ENCODE measurements around the gene PTPRJ.

GRCh38 chr11:48106166-48106565, 125.8 kb downstream of the PTPRJ start:
- TF ChIP-seq CTCF (conservative IDR thresholded peaks at IDR 0.05; ENCODE audit: low read length) (no peak), EZH2phosphoT487 (IDR thresholded peaks at IDR 0.05; ENCODE audit: borderline replicate concordance) (no peak)

All from Loucy (cell line).